Loucy (cell line): ENCODE measurements around the gene PPHLN1.

Experiments
- EZH2phosphoT487 ChIP-seq: fragments of 200-600 bp; IDR thresholded peaks from 2 replicates; pipeline ENCODE4 v1.6.1; 2018; ENCODE audit warnings: antibody characterized with exemption, mild to moderate bottlenecking, moderate library complexity, borderline replicate concordance
- TF ChIP-seq, protein P1 (sequence below): fragments of 200-600 bp; sonication (generic); conservative IDR thresholded peaks from 2 replicates; pipeline ENCODE4 v1.5.1; 2014; ENCODE audit warnings: mild to moderate bottlenecking, antibody characterized with exemption, low read length

DNA sequence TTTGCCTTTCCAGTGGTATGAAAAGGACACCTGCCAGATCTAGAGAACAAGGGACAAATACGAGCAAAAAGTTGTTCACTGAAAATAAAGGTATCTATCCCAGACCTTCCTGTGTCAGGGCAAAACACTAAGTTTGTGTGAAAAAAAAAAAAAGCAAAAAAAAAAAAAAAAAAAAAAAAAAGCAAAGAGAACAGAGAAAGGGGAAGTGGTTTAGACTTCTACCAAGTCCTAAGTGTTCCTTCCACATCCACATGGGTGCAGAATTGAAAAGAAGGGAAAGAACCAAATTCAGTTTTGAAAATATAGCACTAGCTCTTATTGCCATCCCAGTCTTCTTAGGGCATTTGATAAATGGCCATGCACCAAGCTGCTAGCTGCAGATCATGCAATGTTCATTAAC is 41.8 kb upstream of the PPHLN1 start:
- TF ChIP-seq, protein P1, sequence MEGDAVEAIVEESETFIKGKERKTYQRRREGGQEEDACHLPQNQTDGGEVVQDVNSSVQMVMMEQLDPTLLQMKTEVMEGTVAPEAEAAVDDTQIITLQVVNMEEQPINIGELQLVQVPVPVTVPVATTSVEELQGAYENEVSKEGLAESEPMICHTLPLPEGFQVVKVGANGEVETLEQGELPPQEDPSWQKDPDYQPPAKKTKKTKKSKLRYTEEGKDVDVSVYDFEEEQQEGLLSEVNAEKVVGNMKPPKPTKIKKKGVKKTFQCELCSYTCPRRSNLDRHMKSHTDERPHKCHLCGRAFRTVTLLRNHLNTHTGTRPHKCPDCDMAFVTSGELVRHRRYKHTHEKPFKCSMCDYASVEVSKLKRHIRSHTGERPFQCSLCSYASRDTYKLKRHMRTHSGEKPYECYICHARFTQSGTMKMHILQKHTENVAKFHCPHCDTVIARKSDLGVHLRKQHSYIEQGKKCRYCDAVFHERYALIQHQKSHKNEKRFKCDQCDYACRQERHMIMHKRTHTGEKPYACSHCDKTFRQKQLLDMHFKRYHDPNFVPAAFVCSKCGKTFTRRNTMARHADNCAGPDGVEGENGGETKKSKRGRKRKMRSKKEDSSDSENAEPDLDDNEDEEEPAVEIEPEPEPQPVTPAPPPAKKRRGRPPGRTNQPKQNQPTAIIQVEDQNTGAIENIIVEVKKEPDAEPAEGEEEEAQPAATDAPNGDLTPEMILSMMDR: no peak
- no peak for TF ChIP-seq EZH2phosphoT487
